Cerebellar nuclear complex (tissue), 1 donor: ENCODE results near the gene DCP1B.

Source experiments
- DNase-seq, 2 experiments: peaks; one replicate each; lab custom pipeline; 2025; lab: John Stamatoyannopoulos, UW

The DCP1B gene

DNA sequence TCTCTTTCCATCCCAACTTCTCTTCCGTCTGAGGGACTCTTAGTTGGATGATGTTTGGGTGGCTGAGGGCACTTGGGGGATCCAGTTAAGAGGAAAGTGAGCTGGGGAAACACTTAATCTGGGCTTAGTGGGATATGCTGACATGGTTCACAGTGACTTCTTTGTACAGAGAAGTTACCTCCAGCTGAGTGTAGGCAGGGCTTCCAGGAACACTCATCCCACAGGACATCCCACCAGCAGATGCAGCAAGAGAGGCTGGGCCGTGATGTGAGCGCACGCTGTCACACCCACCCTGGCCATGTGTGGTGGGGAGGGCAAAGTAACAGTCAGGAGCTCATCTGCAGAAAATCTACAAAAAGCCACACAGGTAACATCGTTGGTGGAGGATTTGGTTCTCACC lies 85.0 kb downstream of the DCP1B start:
- DNase-seq: no peak

GRCh38 chr12:1918884-1919236 lies 85.4 kb downstream of the DCP1B start:
- no peak for DNase-seq

DNA sequence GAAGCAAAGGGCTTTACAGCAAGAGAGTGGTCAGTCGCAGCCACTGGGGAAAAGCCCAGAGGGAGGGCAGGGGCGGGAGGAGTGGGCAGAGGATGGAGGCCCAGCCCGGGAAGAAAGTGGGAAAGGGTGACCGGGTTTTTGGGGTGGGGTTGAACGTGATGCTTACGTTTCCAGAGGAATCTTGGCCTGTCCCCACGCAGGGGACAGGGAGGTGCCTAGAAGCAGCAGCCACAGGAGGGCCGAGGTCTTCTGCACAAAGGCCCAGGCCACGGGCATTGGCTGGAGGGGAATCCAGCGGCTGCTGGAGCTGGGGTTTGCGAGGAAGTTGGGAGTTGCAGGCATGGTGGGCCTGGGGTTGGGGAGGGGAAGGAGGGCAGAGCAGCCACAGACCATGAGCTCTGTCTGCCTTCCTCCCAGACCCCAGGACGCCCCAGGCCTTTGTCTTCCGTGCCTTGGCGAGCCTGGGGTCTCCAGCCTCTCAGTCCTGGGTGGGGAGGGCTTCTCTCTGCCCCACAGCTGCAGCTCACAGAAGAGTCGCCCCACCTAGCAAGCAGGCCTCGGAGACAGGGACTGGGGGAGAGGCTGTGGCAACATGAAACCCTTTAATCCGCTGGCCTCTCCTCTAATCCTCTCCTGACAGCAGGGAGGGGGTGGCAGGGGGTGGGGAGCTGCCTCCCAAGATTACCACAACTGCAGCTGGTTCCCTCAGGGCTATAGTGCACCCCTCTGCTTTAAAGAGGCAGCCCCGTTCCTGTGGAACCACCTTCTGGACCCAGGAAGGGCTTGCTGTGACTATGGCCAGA lies 86.0 kb downstream of the DCP1B start, which contains the start of gene CACNA2D4:
Gene CACNA2D4 (minus strand): TSS at position 572 of the 803 bp plus-strand sequence. CDS start 179 bp downstream, at position 393.
- no peak for DNase-seq

DNA sequence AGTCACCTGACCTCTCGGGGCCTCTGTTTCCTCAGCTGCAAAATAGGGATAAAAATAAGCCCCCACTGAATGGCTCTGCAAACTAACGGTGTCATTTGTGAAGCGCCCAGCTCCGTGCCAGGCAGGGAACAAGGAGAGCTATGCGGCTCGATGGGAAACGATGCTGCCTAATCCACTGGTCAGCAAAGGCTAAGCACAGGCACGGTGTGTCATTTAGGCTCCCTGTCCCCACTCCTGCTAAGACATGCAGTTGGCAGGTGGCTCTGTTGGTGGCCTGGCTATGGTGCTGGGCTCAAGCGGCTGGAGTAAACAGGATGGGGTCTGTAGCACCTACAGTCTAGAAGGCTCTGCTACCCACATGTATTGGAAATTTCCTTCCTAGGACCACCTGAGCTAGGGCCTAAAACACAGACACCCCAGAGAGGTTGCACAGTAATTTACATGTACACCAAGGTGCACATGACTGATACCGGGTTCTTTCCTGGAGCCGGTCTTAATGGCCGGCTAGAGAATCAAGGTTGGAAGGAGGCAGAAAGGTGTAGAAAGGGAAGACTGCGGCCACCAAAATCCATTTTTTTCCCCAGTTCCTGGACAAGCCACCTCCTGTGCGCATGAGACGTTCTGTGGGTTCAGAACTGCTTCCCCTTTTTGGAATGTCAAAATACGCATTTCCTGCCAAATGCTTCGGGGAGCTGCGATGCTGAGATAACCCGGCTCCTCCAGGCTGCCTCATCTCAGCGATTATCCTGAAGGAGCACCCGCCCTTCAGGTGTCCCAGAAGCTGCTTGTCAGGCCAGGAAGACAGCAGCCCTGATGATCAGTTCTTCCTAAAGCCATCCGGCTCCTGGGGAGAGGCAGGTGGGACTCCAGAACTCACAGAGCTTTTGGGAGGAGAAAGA lies 86.8 kb downstream of the DCP1B start:
- DNase-seq: no peak

GRCh38 chr12:1916371-1917171 lies 87.7 kb downstream of the DCP1B start:
- no peak for DNase-seq

GRCh38 chr12:1915082-1915968 lies 88.9 kb downstream of the DCP1B start:
- no peak for DNase-seq

GRCh38 chr12:1914114-1914911 lies 89.9 kb downstream of the DCP1B start:
- DNase-seq: no peak

- no peak for DNase-seq
These were observed 90.7 kb downstream of the DCP1B start for GRCh38 chr12:1913377-1914113.

GRCh38 chr12:1912580-1913376 lies 91.5 kb downstream of the DCP1B start:
- DNase-seq: no peak

DNA sequence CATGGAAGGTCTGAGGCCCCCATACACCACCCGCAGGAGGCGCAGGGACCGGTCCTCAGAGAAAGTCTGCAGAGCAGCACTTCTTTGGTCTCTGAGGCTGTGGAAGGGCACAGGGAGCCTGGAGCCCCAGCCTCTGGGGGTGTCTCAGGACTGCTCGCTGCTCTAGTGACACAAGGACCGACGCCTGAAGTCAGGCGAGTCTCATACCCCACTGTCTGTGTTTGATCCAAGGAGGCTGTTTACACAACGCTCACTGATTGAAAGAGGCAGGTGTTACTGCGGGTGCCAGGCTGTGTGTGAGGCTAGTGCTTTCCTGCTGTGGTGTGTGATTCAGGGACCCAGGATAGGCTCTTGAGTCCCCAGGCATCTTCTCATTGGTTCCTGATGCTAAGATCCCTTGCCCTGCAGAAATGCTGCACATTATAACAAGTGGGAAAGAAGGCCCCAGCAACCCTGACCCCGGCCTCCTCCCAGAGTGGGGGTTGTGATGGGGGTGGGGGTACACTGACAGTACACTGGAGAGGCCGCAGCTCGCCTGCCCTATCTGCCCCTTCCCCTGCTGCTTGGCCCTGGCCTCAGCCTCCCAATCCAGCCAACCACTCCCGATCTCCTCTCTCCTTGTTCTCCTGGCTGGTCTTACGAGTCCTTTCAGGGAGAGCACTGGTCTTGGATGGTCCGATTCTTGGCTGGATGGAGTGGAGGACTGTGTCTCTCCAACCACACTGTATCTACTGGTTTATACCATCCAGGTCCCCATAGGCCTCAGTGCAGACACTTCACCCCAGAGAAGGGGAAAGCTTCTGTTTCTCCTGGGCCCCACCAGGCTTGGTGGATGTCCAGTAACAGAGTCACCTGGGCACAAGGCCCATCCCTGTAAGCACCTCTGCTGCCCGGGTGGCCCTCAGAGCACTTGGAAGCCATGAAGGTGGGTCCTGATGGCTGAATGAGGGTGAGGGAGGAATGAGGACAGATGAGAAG lies 92.4 kb downstream of the DCP1B start:
- no peak for DNase-seq

- DNase-seq: no peak
These were observed 93.8 kb downstream of the DCP1B start for GRCh38 chr12:1910468-1910867.

GRCh38 chr12:1908758-1909157 lies 95.5 kb downstream of the DCP1B start:
- DNase-seq: no peak

- DNase-seq: no peak
These were observed 96.3 kb downstream of the DCP1B start for GRCh38 chr12:1907652-1908611.

DNA sequence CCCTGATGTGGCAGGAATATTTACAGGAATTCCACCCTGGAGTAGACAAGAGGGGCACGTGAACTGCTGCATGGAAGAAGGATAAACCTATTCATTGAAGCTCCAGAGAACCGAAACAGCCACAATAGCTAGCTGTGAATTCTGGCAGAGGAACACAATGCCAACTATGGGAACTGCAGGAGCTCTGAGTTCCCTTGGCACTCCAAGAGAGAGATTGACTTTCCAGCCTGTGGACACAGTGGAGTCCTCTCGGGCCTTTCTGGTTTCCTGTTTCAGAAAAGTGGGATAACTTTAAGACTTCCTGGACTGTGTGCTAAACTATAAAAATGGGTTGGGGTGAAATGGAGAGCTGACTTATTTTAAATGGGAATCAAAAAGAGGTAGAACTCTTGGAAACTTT lies 97.7 kb downstream of the DCP1B start:
- DNase-seq: no peak

- no peak for DNase-seq
These were observed 99.4 kb downstream of the DCP1B start for GRCh38 chr12:1904875-1905274.

- no peak for DNase-seq
These were observed 107.3 kb downstream of the DCP1B start for GRCh38 chr12:1896964-1897363.
